ENCODE measurements around the gene AGRP. TPM values are rescaled to one million over a fixed set of nuclear protein-coding genes. Genes with fewer than 3 reads are reported as not detected.

The AGRP gene
- total RNA-seq, 1 experiment from 2014 or later = not detected

DNA sequence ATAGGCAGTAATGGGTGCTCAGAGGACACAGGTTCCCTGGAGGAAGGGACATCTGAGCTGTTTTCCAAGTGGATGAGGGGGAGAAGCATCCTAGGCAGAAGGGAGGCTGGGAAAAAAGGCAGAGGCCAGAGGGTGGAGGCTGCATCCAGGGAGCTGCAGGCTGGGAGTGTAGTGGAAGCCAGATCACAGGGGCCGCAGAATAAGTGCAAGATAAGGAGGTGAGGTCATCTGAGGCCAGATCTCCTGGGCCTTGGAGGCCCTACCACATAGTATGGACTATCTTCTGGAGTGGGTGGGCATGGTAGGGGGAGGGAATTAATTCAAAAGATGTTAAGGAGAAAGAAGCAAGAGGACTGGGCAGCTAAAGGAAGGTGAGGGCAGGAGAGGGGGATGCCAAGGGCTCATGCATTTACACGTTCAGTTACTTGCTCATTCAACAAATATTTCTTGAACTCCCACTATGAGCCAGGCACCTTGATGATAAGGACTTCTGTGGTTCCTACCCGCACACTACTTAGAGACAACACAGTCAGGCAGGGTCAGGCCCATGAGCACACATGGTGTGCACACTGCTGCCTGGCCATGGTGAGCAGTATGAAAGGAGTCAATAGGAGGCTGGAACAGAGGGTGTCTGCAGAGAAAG, 42.9 kb upstream of the AGRP start:
- Histone ChIP-seq H3K4me1 (peaks cover 54% of the 10 kb centered on the region), H3K9me3 (no peaks in the 10 kb centered on the region), H3K4me3 (ENCODE audit: low read depth, low read length) (no peak overlapping the region), H3K27me3 (replicated peaks; ENCODE audit: control insufficient read depth, insufficient read depth, low read length) (no peaks in the 10 kb centered on the region), H3K36me3 (ENCODE audit: control insufficient read depth, insufficient read depth, low read length) (no peaks in the 10 kb centered on the region)
- DNase-seq = peak in 1 of 2 experiments; percentile 70
- peaks cover 35% of the 10 kb centered on the region for H3K4me1 Mint-ChIP-seq (ENCODE audit: low read depth, unreplicated experiment)
- peaks cover 9% of the 10 kb centered on the region for H3K36me3 Mint-ChIP-seq (ENCODE audit: insufficient read depth, unreplicated experiment)
- intact Hi-C loops (cut with micrococcal nuclease; ENCODE audit: unreplicated experiment) = loop anchor here (10.0 kb wide), 2 partner anchors 279 to 409 kb away; partner anchors contain the start of genes CTRL, PSMB10, RANBP10 and TSNAXIP1
- H3K27me3 Mint-ChIP-seq (ENCODE audit: insufficient read depth, unreplicated experiment) = no peaks in the 10 kb centered on the region
- H3K9me3 Mint-ChIP-seq (ENCODE audit: unreplicated experiment) = no peaks in the 10 kb centered on the region
- ChIA-PET POLR2A (no interaction called here), CTCF (interaction anchor here (1.2 to 1.7 kb wide), 2 partner anchors 36 to 118 kb away, joined by 3 to 4 read pairs; partner anchors contain the start of genes CARMIL2 and CTCF)
- H3K27ac Mint-ChIP-seq (ENCODE audit: unreplicated experiment) = peak overlapping the region; percentile 66
- H3K4me3 Mint-ChIP-seq (ENCODE audit: unreplicated experiment) = peak overlapping the region; percentile 19
- no TSS peak for BruUV-seq (replicated peaks)
- TF ChIP-seq, protein P1, sequence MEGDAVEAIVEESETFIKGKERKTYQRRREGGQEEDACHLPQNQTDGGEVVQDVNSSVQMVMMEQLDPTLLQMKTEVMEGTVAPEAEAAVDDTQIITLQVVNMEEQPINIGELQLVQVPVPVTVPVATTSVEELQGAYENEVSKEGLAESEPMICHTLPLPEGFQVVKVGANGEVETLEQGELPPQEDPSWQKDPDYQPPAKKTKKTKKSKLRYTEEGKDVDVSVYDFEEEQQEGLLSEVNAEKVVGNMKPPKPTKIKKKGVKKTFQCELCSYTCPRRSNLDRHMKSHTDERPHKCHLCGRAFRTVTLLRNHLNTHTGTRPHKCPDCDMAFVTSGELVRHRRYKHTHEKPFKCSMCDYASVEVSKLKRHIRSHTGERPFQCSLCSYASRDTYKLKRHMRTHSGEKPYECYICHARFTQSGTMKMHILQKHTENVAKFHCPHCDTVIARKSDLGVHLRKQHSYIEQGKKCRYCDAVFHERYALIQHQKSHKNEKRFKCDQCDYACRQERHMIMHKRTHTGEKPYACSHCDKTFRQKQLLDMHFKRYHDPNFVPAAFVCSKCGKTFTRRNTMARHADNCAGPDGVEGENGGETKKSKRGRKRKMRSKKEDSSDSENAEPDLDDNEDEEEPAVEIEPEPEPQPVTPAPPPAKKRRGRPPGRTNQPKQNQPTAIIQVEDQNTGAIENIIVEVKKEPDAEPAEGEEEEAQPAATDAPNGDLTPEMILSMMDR (IDR thresholded peaks at IDR 0.05; ENCODE audit: insufficient read depth in 1 of 2, low read depth in 1 of 2, low read length in 1 of 2, severe bottlenecking in 1 of 2, unreplicated experiment in 1 of 2) = no peak

DNA sequence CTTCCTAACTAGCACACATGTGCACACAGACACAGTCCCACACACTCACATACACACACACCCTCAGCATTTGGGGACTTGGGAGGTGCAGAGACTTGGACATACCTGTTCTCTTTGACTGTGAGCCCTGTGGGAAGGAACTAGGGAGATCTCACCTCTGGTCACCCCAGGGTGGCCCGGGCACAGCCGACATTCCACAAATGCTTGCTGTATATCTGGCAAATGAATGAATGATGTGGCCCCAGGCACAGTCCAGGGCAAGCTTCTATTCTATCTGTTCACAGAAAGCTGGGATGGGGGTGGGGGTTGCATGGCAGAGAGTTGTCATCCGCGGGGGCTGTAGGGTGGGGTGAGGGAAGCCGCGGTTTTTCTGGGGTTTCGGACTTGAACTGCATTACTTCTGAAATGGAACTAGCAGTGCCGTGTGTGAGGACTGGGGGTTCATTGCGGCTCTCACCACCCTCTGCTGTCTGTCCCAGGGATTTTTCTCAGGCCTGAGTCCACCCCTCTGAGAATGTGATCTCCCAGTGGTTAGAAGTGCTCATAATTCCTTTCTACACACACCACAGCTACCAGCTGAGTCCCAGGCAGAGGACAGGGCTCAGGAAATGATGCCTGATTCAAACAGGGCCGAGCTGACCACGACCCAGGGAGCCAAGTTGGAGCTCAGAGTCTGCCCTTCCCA, 42.0 kb upstream of the AGRP start:
- H3K4me1 Mint-ChIP-seq (ENCODE audit: low read depth, unreplicated experiment) = peaks cover 33% of the 10 kb centered on the region
- Histone ChIP-seq H3K9me3 (no peaks in the 10 kb centered on the region), H3K4me3 (ENCODE audit: low read depth, low read length) (no peak overlapping the region), H3K36me3 (ENCODE audit: control insufficient read depth, insufficient read depth, low read length) (no peaks in the 10 kb centered on the region), H3K27me3 (replicated peaks; ENCODE audit: control insufficient read depth, insufficient read depth, low read length) (no peaks in the 10 kb centered on the region), H3K4me1 (peaks cover 47% of the 10 kb centered on the region)
- no TSS peak for BruUV-seq (replicated peaks)
- intact Hi-C loops (cut with micrococcal nuclease; ENCODE audit: unreplicated experiment) = loop anchor here (10.0 kb wide), 2 partner anchors 279 to 409 kb away; partner anchors contain the start of genes CTRL, PSMB10, RANBP10 and TSNAXIP1
- no peaks in the 10 kb centered on the region for H3K27me3 Mint-ChIP-seq (ENCODE audit: insufficient read depth, unreplicated experiment)
- TF ChIP-seq, protein P1 (IDR thresholded peaks at IDR 0.05; ENCODE audit: insufficient read depth in 1 of 2, low read depth in 1 of 2, low read length in 1 of 2, severe bottlenecking in 1 of 2, unreplicated experiment in 1 of 2) = no peak
- DNase-seq = peak; percentile 57 to 77
- H3K27ac Mint-ChIP-seq (ENCODE audit: unreplicated experiment) = peak overlapping the region; percentile 34
- no peak overlapping the region for H3K4me3 Mint-ChIP-seq (ENCODE audit: unreplicated experiment)
- H3K9me3 Mint-ChIP-seq (ENCODE audit: unreplicated experiment) = no peaks in the 10 kb centered on the region
- peaks cover 11% of the 10 kb centered on the region for H3K36me3 Mint-ChIP-seq (ENCODE audit: insufficient read depth, unreplicated experiment)
- ChIA-PET POLR2A (no interaction called here), CTCF (interaction anchor here (1.2 to 1.7 kb wide), 2 partner anchors 37 to 119 kb away, joined by 3 to 4 read pairs; partner anchors contain the start of genes CARMIL2 and CTCF)

DNA sequence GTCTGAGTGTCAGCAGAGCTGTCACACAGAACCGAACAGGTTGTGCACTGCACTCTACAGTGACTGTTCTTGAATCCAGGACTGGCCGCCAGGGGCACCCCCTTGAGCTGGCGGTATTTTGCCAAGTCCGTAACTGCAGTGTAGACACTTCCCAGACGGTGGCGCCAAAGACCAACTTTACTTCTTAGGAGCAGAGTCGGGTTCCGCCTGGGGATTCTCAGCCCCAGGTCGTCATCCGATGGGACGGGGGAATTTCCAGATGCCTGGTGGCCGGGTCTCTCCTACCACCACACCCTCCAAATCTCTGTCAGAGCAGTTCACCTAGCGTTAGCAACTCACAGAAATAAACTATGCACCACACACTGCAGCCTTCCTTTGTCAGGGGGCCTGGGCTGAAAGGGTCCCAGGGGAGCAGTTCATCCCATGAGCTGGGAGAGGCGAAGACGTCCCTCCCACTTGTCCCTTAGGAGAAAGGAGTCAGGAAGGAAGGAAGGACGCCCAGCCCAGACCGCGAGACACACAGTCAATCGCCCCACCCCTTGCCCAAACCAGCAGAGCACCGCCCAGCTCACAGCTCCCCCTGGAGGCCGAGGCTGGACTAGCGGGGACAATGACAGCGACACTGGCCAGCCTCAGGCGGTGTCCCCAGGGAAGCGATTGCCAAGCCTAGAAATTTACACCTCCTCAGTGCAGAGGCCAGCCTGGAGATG, 37.9 kb upstream of the AGRP start:
- DNase-seq = peak; percentile 97 to 98
- Histone ChIP-seq H3K27me3 (replicated peaks; ENCODE audit: control insufficient read depth, insufficient read depth, low read length) (no peaks in the 10 kb centered on the region), H3K36me3 (ENCODE audit: control insufficient read depth, insufficient read depth, low read length) (no peaks in the 10 kb centered on the region), H3K9me3 (no peaks in the 10 kb centered on the region), H3K4me1 (peaks cover 24% of the 10 kb centered on the region), H3K4me3 (ENCODE audit: low read depth, low read length) (peak overlapping the region; percentile 53)
- intact Hi-C loops (cut with micrococcal nuclease; ENCODE audit: unreplicated experiment) = loop anchor here (1.0 to 10.0 kb wide), 7 partner anchors 16 to 414 kb away; partner anchors contain the start of genes CARMIL2, CTCF, CTRL and PSMB10
- TF ChIP-seq, protein P1 (IDR thresholded peaks at IDR 0.05; ENCODE audit: insufficient read depth in 1 of 2, low read depth in 1 of 2, low read length in 1 of 2, severe bottlenecking in 1 of 2, unreplicated experiment in 1 of 2) = peak; percentile 86 to 100
- peaks cover 11% of the 10 kb centered on the region for H3K36me3 Mint-ChIP-seq (ENCODE audit: insufficient read depth, unreplicated experiment)
- BruUV-seq (replicated peaks) = TSS peak; percentile 85
- H3K27me3 Mint-ChIP-seq (ENCODE audit: insufficient read depth, unreplicated experiment) = no peaks in the 10 kb centered on the region
- H3K4me1 Mint-ChIP-seq (ENCODE audit: low read depth, unreplicated experiment) = peaks cover 32% of the 10 kb centered on the region
- no peaks in the 10 kb centered on the region for H3K9me3 Mint-ChIP-seq (ENCODE audit: unreplicated experiment)
- ChIA-PET CTCF (interaction anchor here (0.6 to 3.2 kb wide), 55 partner anchors 9 to 563 kb away, joined by 3 to 74 read pairs (median 5); partner anchors contain the start of genes ACD, ATP6V0D1, C16orf86 and CARMIL2), POLR2A (interaction anchor here (0.6 to 1.5 kb wide), 4 partner anchors 32 to 139 kb away, joined by 3 to 7 read pairs (median 5); partner anchors contain the start of genes ACD and ATP6V0D1)
- peak overlapping the region; percentile 89 for H3K27ac Mint-ChIP-seq (ENCODE audit: unreplicated experiment)
- peak overlapping the region; percentile 80 for H3K4me3 Mint-ChIP-seq (ENCODE audit: unreplicated experiment)

Measured in Caco-2 (cell line).